OCI-LY7 (cell line): Measurements from ENCODE around the gene BST1.

Source experiments
- EZH2phosphoT487 ChIP-seq: fragments of 200-600 bp; sonication (generic); IDR thresholded peaks from 2 replicates; pipeline ENCODE4 v1.6.1; 2018; ENCODE audit warnings: low read depth, borderline replicate concordance, mild to moderate bottlenecking, mixed run types, antibody characterized with exemption, low read length, moderate library complexity, mixed read lengths
- TF ChIP-seq, protein P1 (sequence below): fragments of 200-600 bp; sonication (generic); conservative IDR thresholded peaks from 2 replicates; pipeline ENCODE4 v1.5.1; 2014; ENCODE audit warnings: mild to moderate bottlenecking, antibody characterized with exemption, low read length, moderate library complexity, mixed read lengths

DNA sequence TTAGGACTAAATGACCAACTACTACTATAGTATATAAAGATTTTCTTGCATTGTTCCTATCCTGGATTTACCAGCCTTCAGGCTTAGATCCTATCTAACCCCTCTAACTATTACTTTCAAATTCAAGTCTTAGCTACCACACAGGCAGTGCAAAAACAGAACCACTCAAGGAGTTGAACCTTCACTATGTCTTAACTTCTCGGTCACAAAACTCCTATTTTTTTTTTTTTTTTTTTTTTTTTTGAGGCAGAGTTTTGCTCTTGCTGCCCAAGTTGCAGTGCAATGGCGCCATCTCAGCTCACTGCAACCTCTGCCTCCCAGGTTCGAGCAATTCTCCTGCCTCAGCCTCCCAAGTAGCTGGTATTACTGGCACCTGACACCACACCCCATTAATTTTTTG is 27.5 kb upstream of the BST1 start:
- TF ChIP-seq, protein P1, sequence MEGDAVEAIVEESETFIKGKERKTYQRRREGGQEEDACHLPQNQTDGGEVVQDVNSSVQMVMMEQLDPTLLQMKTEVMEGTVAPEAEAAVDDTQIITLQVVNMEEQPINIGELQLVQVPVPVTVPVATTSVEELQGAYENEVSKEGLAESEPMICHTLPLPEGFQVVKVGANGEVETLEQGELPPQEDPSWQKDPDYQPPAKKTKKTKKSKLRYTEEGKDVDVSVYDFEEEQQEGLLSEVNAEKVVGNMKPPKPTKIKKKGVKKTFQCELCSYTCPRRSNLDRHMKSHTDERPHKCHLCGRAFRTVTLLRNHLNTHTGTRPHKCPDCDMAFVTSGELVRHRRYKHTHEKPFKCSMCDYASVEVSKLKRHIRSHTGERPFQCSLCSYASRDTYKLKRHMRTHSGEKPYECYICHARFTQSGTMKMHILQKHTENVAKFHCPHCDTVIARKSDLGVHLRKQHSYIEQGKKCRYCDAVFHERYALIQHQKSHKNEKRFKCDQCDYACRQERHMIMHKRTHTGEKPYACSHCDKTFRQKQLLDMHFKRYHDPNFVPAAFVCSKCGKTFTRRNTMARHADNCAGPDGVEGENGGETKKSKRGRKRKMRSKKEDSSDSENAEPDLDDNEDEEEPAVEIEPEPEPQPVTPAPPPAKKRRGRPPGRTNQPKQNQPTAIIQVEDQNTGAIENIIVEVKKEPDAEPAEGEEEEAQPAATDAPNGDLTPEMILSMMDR = no peak; the same call in 1 of the 2 replicates
- TF ChIP-seq EZH2phosphoT487 = no peak
